Subcutaneous abdominal adipose tissue (tissue), 5 donors: ENCODE measurements around the gene ERC2.

Source experiments
- H3K27ac ChIP-seq: one replicate; pipeline ENCODE4 v1.7.0; 2013; ENCODE audit warnings: low read depth, mild to moderate bottlenecking, inconsistent platforms, low read length, moderate library complexity
- H3K27me3 ChIP-seq, 5 donors: one replicate each; pipeline ENCODE4 v1.7.0; 2013; ENCODE audit warnings: low read length in 5 of 5, inconsistent platforms in 1 of 5; ENCODE audit not compliant: control insufficient read depth in 5 of 5, insufficient read depth in 4 of 5
- H3K36me3 ChIP-seq, 5 donors: one replicate each; pipeline ENCODE4 v1.7.0; 2013; ENCODE audit warnings: low read length in 5 of 5; ENCODE audit not compliant: control insufficient read depth in 5 of 5, insufficient read depth in 5 of 5
- H3K4me1 ChIP-seq, 5 donors: one replicate each; pipeline ENCODE4 v1.7.0; 2013; ENCODE audit warnings: low read length in 5 of 5, mild to moderate bottlenecking in 3 of 5, moderate library complexity in 1 of 5; ENCODE audit not compliant: control insufficient read depth in 5 of 5, insufficient read depth in 5 of 5
- H3K4me3 ChIP-seq, 5 donors: one replicate each; pipeline ENCODE4 v1.7.0; 2013; ENCODE audit warnings: low read length in 5 of 5, low read depth in 1 of 5
- H3K9ac ChIP-seq, 5 donors: one replicate each; pipeline ENCODE4 v1.7.0; 2013; ENCODE audit warnings: low read length in 5 of 5, mild to moderate bottlenecking in 4 of 5, moderate library complexity in 3 of 5
- H3K9me3 ChIP-seq, 5 donors: one replicate each; pipeline ENCODE4 v1.7.0; 2013; ENCODE audit warnings: low read length in 5 of 5; ENCODE audit not compliant: control insufficient read depth in 5 of 5
- donor health status: healthy.
- donor health status: healthy.
- donor health status: healthy.
- donor health status: healthy.
- donor health status: healthy.

The ERC2 gene

DNA sequence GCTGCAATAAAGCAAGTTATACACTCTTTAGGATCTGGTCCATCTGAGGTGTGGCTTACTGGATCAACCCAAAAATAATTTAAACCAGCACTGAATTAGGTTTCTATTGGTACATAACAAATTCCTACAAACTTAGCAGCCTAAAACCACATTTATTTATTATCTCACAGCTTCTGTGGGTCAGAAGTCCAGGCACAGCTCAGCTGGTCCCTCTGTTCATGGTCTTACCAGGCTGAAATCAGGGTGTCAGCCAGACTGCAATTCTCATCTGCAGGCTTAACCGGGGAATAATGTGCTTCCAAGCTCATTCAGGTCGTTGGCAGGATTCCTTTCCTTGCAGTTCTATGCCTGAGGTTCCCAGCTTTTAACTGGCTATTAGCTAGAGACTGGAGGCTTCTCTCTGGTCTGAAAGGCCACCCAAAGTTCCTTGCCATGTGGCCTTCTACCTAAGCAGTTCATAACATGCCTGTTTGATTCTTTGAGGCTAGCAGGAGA lies 503.7 kb downstream of the ERC2 start:
- H3K27me3 ChIP-seq: no peaks in the 10 kb centered on the region
- no peaks in the 10 kb centered on the region for H3K36me3 ChIP-seq
- no peak overlapping the region for H3K4me3 ChIP-seq
- H3K9ac ChIP-seq: no peak overlapping the region
- no peaks in the 10 kb centered on the region for H3K4me1 ChIP-seq
- no peak overlapping the region for H3K27ac ChIP-seq
- H3K9me3 ChIP-seq: no peaks in the 10 kb centered on the region

DNA sequence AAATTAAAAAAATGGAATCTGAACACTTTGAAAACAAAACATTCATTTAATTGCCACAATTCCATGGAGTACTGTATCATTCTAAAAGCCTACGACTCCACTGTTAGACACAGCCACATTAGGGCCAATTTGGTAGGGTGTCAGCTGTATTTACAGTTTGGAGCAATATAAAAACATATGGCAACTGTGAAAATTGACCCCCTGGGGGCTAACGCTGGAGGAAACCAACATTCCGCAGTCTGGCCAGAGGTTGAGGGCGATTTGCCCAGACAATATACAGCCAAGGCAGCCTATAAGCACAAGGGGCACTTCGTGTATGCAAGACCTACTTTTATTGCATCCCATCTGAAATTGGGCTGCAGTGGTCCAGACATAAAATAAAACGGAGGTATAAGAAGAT lies 504.7 kb downstream of the ERC2 start:
- no peaks in the 10 kb centered on the region for H3K27me3 ChIP-seq
- H3K9me3 ChIP-seq: no peaks in the 10 kb centered on the region
- H3K36me3 ChIP-seq: no peaks in the 10 kb centered on the region
- no peaks in the 10 kb centered on the region for H3K4me1 ChIP-seq
- no peak overlapping the region for H3K27ac ChIP-seq
- no peak overlapping the region for H3K4me3 ChIP-seq
- no peak overlapping the region for H3K9ac ChIP-seq

DNA sequence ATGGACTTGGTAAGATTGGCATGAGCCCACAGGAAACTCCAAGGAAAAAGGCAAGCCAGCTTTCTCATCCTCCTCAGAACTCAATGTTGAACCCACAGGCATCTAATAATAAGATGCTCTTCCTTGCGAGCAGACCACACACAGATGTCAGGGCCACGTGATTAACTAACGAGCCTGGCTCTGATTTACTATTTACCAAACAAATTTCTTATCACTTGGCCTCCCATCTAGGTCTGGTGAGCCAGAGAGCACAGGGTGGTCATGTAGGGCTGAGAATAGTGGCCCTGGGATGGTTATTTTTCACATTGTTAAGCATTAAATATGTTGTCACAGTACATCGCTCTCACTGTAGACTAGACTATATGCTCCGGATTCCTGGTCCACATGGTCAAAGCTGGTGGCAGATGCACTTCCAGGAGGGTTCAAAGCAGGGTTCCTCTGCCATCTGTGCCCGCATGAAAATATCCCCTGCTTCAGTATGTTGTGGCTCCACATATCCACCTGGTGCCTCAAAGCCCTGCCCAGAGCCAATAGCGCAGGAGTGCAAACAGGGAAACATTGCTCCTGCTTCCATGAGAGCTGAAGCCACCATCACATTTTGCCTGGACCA lies 508.7 kb downstream of the ERC2 start:
- no peak overlapping the region for H3K9ac ChIP-seq
- H3K27me3 ChIP-seq: no peaks in the 10 kb centered on the region
- no peak overlapping the region for H3K4me3 ChIP-seq
- no peak overlapping the region for H3K27ac ChIP-seq
- peaks cover 0 to 4% (median 0%) of the 10 kb centered on the region in 5 donors for H3K4me1 ChIP-seq
- no peaks in the 10 kb centered on the region for H3K36me3 ChIP-seq
- H3K9me3 ChIP-seq: no peaks in the 10 kb centered on the region

DNA sequence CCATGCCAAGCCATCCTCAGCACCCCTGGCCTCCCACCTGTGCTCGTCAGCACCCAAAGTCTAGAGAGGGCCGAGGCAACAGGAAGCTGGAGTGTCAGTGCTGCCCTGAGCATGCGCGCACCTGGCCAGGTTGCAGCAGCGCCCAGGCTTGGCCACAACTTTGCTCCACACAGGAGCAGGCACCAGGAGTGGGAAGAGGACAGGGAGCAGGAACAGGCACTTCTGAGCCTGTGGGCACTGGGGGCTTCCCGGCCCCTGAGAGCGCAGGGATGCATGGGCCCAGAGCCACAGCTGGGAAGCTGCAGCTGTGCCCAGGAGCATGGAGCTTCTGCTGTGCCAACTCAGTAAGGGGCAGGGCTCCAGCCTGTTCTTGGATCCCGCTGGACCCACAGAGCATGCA lies 509.7 kb downstream of the ERC2 start:
- H3K27me3 ChIP-seq: no peaks in the 10 kb centered on the region
- no peak overlapping the region for H3K27ac ChIP-seq
- no peaks in the 10 kb centered on the region for H3K36me3 ChIP-seq
- no peak overlapping the region for H3K4me3 ChIP-seq
- H3K9ac ChIP-seq: no peak overlapping the region
- no peaks in the 10 kb centered on the region for H3K9me3 ChIP-seq
- H3K4me1 ChIP-seq: peaks cover 0 to 4% (median 0%) of the 10 kb centered on the region in 5 donors

DNA sequence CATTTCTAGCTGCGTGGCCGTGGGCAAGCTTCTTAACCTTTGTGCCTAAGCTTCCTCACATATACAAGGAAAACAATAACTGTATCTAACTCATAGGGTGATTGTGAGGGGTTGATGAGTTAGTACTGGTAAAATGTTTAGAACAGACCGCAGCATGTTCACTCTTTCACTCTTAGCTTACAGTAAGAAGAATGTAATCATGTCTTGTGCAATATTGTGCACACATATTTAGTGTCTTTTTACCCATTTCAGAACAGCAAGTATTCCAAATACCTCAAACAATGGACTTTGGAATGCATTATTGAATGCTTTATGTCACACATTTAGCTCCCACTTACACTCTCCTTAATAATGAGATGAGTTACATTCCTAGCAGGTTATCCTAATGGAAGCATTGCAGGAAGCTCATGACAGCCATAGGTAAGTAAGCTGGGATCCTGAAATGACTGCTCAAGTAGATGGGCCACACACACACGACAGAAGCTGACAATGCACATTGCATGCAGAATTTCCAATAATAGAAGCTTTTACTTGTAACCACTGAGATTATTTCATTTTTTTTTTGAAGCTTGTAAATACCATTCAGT lies 512.3 kb downstream of the ERC2 start:
- Histone ChIP-seq H3K9me3 (no peaks in the 10 kb centered on the region), H3K36me3 (no peaks in the 10 kb centered on the region), H3K4me3 (no peak overlapping the region), H3K27ac (no peak overlapping the region), H3K9ac (no peak overlapping the region), H3K27me3 (no peaks in the 10 kb centered on the region), H3K4me1 (peaks cover 0 to 4% (median 0%) of the 10 kb centered on the region in 5 donors)

DNA sequence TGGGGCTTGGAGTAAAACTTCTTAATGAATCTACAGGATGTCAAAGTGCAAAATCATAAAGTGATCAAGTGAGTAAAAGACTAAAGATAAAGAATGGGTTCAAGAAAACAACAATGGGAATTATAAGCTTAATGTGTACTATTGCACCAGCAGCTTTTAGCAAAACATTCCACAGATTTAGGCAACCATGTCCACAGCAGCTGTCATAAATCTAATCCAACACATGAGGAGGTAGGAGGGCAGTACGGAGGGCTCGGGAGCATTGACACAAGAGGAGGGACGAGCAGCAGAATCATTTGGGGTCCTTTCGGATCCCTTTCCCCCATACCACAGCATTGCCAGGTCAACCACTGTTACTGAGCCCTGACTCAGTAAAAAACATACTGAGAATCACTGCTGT lies 516.9 kb downstream of the ERC2 start:
- Histone ChIP-seq H3K4me1 (peaks cover 0 to 4% (median 0%) of the 10 kb centered on the region in 5 donors), H3K27me3 (no peaks in the 10 kb centered on the region), H3K27ac (no peak overlapping the region), H3K9ac (no peak overlapping the region), H3K4me3 (no peak overlapping the region), H3K36me3 (no peaks in the 10 kb centered on the region), H3K9me3 (no peaks in the 10 kb centered on the region)

DNA sequence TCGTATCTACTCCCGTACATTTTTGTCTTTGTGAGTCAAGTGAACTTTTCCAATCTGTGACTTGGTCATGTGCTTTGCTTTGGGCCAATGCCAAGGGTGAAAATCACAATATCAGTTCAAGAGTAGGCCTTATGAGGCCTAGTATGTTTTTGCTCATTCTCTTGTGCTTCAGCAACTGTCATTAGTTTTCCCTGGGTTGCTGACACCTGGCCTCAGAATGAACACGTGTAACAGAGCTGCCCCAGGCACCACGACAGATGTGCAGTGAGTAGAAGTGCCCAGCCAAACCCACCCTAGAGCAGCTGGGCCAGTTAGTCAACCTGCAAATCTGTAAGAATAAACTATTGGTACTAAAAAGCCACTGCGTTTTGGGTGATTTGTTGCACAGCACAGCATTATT lies 520.9 kb downstream of the ERC2 start:
- Histone ChIP-seq H3K4me3 (no peak overlapping the region), H3K36me3 (no peaks in the 10 kb centered on the region), H3K9me3 (no peaks in the 10 kb centered on the region), H3K4me1 (no peaks in the 10 kb centered on the region), H3K27me3 (no peaks in the 10 kb centered on the region), H3K27ac (no peak overlapping the region), H3K9ac (no peak overlapping the region)

DNA sequence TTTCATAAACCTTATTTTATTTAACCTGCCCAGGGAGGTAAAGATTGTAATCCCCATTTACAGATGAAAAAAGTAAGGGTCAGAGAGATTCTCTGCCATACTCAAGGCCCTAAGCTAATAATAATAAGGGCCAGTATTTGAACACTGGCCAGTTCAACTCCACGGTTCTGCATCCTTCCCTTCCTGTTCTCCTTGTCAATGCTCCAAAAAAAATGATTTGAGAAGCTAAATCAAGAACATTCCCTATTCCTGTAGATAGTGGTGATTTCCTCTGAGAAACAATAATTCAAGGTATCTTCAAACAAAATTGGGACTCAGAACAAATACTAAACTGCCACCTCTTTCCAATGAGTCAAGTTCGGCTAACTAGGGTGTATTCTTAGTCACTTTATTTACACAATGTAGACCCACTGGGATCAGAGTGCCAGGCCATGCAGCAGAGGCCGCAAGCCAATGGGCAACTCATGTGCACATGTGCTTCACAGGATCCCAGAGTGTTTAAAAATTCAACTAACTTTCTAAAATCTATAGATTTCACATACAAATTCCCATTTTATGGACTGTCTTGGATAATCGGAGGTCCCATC lies 521.6 kb downstream of the ERC2 start:
- Histone ChIP-seq H3K27ac (no peak overlapping the region), H3K9me3 (no peaks in the 10 kb centered on the region), H3K9ac (no peak overlapping the region), H3K4me3 (no peak overlapping the region), H3K4me1 (no peaks in the 10 kb centered on the region), H3K36me3 (no peaks in the 10 kb centered on the region), H3K27me3 (no peaks in the 10 kb centered on the region)

DNA sequence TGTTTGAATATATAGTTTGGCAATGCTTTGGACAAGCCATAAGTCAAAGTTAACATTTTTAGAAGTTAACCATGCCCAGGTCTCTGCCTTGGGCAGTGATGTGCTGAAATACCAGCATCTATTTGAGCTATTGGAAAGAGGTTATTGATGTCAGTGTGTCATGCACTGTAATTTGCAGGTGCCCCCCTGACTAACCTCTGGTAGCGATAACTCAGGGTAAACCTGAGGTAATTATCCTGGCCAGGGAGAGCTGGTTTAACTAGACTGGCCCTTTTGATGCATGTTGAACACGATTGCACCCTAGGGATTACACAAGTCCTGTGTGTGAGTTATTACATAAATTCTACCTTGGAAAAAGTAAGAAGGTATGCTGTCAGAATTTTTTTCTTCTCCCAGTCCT lies 525.4 kb downstream of the ERC2 start:
- no peaks in the 10 kb centered on the region for H3K27me3 ChIP-seq
- H3K9me3 ChIP-seq: no peaks in the 10 kb centered on the region
- H3K9ac ChIP-seq: no peak overlapping the region
- no peaks in the 10 kb centered on the region for H3K4me1 ChIP-seq
- no peak overlapping the region for H3K27ac ChIP-seq
- no peak overlapping the region for H3K4me3 ChIP-seq
- no peaks in the 10 kb centered on the region for H3K36me3 ChIP-seq

DNA sequence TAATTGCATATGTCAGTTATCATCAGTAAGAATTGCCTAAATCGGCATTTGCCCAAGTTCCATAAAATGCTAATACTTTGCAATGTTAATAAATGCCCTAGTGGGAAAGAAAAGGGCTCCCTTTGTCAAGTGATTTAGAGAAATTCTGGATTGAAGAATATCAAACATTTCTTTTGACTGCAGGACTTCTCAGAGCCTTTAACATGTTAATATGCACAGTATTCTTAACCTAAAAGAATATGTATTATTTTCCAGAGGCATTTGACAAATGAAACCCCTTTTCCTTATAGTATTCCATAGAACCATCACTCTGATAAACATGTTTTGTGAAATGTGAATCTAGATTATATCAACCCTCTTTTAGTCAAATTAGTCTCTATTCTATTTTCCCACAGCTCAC lies 529.0 kb downstream of the ERC2 start:
- no peaks in the 10 kb centered on the region for H3K27me3 ChIP-seq

More for the DNA sequence above, 529.0 kb downstream of the ERC2 start:
- H3K36me3 ChIP-seq: no peaks in the 10 kb centered on the region
- no peaks in the 10 kb centered on the region for H3K4me1 ChIP-seq
- H3K9ac ChIP-seq: no peak overlapping the region
- no peaks in the 10 kb centered on the region for H3K9me3 ChIP-seq
- no peak overlapping the region for H3K4me3 ChIP-seq
- no peak overlapping the region for H3K27ac ChIP-seq
